KMS-11 (cell line): ENCODE data around the gene IGFBP1.

Experiments used
- H2AFZ ChIP-seq: fragments of 200-600 bp; sonication (generic); 2 replicates; pipeline ENCODE4 v1.6.1; 2016; ENCODE audit warnings: antibody characterized with exemption, mixed run types, low read depth
- H3K27ac ChIP-seq: fragments of 200-600 bp; sonication (generic); 2 replicates; pipeline ENCODE4 v1.6.1; 2016; ENCODE audit warnings: mild to moderate bottlenecking, mixed run types
- H3K27me3 ChIP-seq: fragments of 200-600 bp; sonication (generic); 2 replicates; pipeline ENCODE4 v1.6.1; 2017; ENCODE audit warnings: mild to moderate bottlenecking, low read depth, mixed run types, moderate library complexity; ENCODE audit not compliant: insufficient read depth
- H3K36me3 ChIP-seq: fragments of 200-600 bp; sonication (generic); 2 replicates; pipeline ENCODE4 v1.6.1; 2017; ENCODE audit warnings: mild to moderate bottlenecking, mixed run types; ENCODE audit not compliant: insufficient read depth
- H3K4me1 ChIP-seq: fragments of 200-600 bp; sonication (generic); 2 replicates; pipeline ENCODE4 v1.6.1; 2016; ENCODE audit warnings: mild to moderate bottlenecking, low read depth, mixed run types; ENCODE audit not compliant: poor library complexity, severe bottlenecking
- H3K4me2 ChIP-seq: fragments of 200-600 bp; sonication (generic); 2 replicates; pipeline ENCODE4 v1.7.0; 2016; ENCODE audit warnings: mild to moderate bottlenecking, mixed run types
- H3K4me3 ChIP-seq: fragments of 200-600 bp; sonication (generic); IDR thresholded peaks from 2 replicates; pipeline ENCODE4 v1.6.1; 2017; ENCODE audit warnings: low read depth, low read length, mixed read lengths; ENCODE audit not compliant: insufficient read depth
- H3K79me2 ChIP-seq: fragments of 200-600 bp; sonication (generic); 2 replicates; pipeline ENCODE4 v1.6.1; 2016; ENCODE audit warnings: low read depth, mixed run types; ENCODE audit not compliant: insufficient read depth
- H3K9ac ChIP-seq: fragments of 200-600 bp; sonication (generic); 2 replicates; pipeline ENCODE4 v1.6.1; 2016; ENCODE audit warnings: mild to moderate bottlenecking, mixed run types
- H4K20me1 ChIP-seq: fragments of 200-600 bp; sonication (generic); 2 replicates; pipeline ENCODE4 v1.6.1; 2016; ENCODE audit warnings: mild to moderate bottlenecking, mixed run types; ENCODE audit not compliant: insufficient read depth
- TF ChIP-seq, protein P1 (sequence below): fragments of 200-600 bp; sonication (generic); conservative IDR thresholded peaks from 2 replicates; pipeline ENCODE4 v1.6.1; 2017; ENCODE audit warnings: low read depth, mild to moderate bottlenecking, antibody characterized with exemption, low read length, moderate library complexity, mixed read lengths

Gene IGFBP1

DNA sequence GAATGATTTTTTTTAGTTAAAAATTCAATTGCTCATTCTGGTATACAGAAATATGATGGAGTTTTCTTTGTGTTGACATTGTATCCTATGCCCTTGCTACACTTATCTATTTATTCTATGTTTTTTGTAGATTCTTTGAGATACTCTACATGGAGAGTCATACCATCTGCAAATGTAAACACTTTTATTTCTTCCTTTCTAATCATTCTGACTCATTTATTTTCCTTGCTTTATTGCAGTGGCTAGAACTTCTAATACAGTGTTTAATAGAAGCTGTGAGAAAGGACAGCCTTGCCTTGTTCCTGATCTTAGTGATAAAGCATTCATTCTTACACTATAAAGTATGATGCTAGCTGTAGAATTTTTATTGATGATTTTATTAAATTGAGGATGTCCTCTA lies 42.7 kb downstream of the IGFBP1 start:
- Histone ChIP-seq H4K20me1 (no peaks in the 10 kb centered on the region), H3K36me3 (no peaks in the 10 kb centered on the region), H3K79me2 (no peaks in the 10 kb centered on the region), H3K4me2 (no peak overlapping the region), H3K27ac (no peak overlapping the region), H3K27me3 (no peaks in the 10 kb centered on the region), H3K4me3 (no peak overlapping the region), H2AFZ (no peak overlapping the region), H3K4me1 (no peaks in the 10 kb centered on the region), H3K9ac (no peak overlapping the region)
- TF ChIP-seq, protein P1, sequence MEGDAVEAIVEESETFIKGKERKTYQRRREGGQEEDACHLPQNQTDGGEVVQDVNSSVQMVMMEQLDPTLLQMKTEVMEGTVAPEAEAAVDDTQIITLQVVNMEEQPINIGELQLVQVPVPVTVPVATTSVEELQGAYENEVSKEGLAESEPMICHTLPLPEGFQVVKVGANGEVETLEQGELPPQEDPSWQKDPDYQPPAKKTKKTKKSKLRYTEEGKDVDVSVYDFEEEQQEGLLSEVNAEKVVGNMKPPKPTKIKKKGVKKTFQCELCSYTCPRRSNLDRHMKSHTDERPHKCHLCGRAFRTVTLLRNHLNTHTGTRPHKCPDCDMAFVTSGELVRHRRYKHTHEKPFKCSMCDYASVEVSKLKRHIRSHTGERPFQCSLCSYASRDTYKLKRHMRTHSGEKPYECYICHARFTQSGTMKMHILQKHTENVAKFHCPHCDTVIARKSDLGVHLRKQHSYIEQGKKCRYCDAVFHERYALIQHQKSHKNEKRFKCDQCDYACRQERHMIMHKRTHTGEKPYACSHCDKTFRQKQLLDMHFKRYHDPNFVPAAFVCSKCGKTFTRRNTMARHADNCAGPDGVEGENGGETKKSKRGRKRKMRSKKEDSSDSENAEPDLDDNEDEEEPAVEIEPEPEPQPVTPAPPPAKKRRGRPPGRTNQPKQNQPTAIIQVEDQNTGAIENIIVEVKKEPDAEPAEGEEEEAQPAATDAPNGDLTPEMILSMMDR: no peak

DNA sequence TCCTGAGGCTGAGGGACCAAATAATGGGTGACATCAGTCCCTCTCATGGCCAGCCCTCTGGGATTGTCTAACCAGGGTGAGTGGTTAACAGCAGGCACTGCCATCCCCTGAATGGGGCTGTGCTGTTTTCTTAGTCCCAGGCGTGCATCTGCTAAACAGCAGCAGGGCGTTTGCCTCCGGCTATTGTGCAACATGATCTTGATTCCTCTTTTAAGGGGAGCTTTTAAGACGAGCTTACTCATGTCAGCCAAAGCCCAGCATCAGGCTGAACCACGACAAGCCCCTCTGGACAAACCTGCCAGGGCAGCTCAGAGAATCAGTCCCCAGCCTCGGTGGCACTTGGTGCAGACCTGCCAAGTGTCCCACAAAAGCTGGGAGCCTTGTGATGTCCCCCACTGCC lies 49.0 kb downstream of the IGFBP1 start:
- no peak overlapping the region for H3K4me2 ChIP-seq
- no peaks in the 10 kb centered on the region for H4K20me1 ChIP-seq
- H3K4me3 ChIP-seq: no peak overlapping the region
- no peaks in the 10 kb centered on the region for H3K4me1 ChIP-seq
- TF ChIP-seq, protein P1: no peak
- no peaks in the 10 kb centered on the region for H3K27me3 ChIP-seq
- H3K27ac ChIP-seq: no peak overlapping the region
- H3K36me3 ChIP-seq: no peaks in the 10 kb centered on the region
- H2AFZ ChIP-seq: no peak overlapping the region
- no peak overlapping the region for H3K9ac ChIP-seq
- H3K79me2 ChIP-seq: no peaks in the 10 kb centered on the region

- Histone ChIP-seq H3K4me1 (no peaks in the 10 kb centered on the region), H3K36me3 (no peaks in the 10 kb centered on the region), H4K20me1 (no peaks in the 10 kb centered on the region)
Measured at GRCh38 chr7:45937862-45938261, 49.6 kb downstream of the IGFBP1 start.

DNA sequence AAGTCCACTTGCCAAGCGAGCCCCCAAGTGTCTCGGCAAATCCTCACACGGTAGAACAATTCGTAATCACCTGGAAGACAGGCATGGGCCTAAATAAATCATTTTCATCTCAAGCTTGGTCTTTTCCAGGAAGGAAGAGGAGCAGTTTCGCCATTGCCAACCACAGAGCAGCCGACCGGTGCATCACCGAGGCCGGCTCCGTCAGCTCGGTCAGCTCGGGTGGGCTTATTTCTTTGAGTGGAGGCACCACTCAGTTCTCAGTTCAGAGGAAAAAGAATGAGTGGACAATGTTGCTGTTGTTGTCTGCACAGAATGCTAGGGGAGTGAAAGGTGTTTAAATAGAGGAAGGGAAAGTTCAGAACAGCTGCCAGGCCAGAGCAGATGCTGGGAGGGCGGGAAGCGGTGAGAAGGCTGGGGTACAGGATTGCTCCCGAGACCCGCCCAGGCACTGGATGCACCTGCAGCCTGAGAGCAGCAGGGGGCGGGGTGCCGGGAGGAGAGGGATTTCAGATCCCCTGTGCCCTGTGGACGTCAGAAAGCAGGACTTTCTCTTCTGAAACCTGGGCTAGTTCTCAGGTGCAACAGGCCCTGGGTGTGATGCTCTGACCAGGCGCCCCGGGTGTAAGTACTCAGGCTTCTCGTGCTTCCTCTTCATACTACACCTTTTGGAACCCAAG lies 50.5 kb downstream of the IGFBP1 start:
- Histone ChIP-seq H3K4me1 (no peaks in the 10 kb centered on the region), H3K9ac (no peak overlapping the region), H3K79me2 (no peaks in the 10 kb centered on the region), H3K27me3 (no peaks in the 10 kb centered on the region), H3K4me3 (no peak overlapping the region), H2AFZ (no peak overlapping the region), H3K36me3 (no peaks in the 10 kb centered on the region), H3K27ac (no peak overlapping the region), H3K4me2 (no peak overlapping the region), H4K20me1 (no peaks in the 10 kb centered on the region)
- TF ChIP-seq, protein P1: no peak

More at GRCh38 chr7:45937862-45938261, 49.6 kb downstream of the IGFBP1 start:
- Histone ChIP-seq H3K27me3 (no peaks in the 10 kb centered on the region), H3K79me2 (no peaks in the 10 kb centered on the region), H2AFZ (no peak overlapping the region), H3K9ac (no peak overlapping the region), H3K4me2 (no peak overlapping the region), H3K27ac (no peak overlapping the region), H3K4me3 (no peak overlapping the region)
- TF ChIP-seq, protein P1: no peak
